CD4-positive, alpha-beta T cell treated with Interferon alpha-2 for 1 hour (primary cell): ENCODE results near the gene NOL9.
A peak's percentile ranks its signal among the peaks of the same experiment; 100 is the strongest.
"Not testable (repeated sequence)": the region's sequence is repeated elsewhere in the genome, so short reads cannot be mapped to it uniquely, and the experiment has no call there.

Experiments used
- DNase-seq, 2 donors: peaks; one replicate each; pipeline ENCODE4 v3.0.0-alpha.2; 2020 to 2022

The NOL9 gene

DNA sequence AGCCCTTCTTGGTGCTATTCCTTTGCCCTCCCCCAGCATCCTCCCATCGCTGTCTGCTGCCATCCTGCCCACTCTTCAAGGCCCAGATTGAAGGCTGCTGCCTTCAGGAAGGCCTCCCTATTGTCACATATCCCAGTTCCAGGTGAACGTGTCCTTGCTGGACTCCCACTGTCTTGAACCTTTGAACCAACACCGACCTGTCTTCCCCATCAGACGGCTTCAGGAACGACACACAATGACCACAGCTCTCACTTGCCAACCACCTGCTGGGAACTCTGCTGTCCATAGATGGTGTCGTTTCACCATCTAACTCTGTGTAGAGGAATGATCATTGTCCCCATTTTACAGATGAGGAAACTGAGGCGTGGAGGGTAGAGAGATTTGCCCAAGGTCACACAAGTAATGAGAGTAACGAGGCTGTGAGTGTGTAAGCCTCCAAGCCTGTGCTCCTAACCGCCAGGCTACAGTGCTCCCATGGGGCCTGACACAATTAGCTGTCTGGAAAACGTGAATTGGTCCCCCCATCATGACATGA lies 53.0 kb downstream of the NOL9 start:
- DNase-seq = no peak

DNA sequence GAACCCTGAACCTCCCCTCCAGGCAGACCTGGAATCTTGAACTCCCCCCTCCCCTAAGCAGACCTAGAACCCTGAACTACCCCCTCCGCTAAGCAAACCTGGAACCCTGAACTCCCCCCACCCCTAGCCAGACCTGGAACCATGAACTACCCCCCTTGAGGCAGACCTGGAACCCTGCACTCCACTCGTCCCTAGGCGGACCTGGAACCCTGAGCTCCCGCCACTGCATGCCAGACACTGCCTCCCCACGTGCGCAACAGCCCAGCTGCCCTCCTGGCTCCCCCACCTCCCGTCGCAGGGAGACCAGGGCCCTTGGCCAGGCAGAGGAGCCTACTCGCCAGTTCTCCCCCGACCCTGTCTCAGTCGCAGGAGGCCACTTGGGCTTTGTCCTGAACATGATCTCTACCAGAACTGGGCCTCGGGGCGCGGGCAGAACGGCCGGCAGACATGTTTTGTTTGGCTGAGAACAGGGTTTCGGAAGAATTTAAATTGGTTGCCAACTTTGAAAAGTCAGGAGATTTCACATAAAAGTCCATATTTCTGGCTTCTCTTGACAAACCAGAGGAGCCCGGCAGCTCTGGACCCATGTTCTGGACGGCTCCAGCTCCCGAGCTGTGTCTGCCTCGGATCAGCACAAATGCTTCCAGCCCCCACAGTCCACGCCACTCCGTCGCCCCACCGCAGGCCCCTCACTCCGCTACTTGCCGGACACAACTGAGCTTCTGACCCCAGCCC lies 53.6 kb downstream of the NOL9 start:
- DNase-seq = no peak

DNA sequence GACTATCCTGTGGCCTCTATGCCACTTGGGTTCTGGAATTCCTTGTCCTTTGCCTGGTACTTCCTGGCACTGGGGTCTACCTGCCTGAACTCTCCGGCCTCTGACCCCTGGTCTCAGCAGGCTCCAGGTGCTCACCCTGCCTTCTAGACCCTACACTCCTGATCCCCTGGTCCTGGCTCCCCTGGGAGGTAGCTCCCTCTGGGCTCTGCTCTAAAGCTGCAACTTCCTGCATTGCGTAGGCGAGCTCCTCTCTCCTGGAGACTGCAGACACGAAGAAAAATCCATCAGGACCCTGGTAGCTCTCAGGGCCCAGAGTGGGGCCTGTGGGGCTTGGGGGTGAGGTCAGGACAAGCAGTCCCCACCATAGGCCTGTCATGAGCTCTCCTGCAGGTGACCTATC lies 55.0 kb downstream of the NOL9 start:
- no peak for DNase-seq

DNA sequence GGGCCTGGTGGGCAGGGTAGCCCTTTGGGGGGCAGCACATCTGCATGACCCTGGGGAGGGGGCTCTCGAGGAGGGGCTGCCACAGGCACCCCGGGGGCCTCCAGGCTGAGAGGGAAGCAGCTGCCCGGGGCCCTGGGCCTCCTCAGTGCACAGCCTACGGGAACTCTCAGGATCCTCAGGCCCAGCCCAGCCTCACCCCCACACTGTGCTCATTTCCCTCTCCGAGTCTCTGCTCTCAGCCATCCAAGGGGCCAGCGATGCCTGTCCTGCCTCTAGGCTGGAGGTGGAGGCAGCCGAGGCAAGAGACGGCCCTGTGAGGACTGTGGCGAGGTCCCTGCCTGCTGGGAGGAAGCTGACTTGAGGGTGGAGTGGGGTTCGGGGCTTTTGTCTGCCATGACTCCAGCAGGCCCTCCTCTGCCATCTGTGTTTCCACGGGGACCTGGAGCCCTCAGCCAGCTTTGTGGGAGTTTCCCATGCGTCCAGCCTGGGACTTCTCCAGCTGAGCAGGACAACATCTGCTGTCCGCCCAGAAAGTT lies 55.7 kb downstream of the NOL9 start:
- DNase-seq = no peak

DNA sequence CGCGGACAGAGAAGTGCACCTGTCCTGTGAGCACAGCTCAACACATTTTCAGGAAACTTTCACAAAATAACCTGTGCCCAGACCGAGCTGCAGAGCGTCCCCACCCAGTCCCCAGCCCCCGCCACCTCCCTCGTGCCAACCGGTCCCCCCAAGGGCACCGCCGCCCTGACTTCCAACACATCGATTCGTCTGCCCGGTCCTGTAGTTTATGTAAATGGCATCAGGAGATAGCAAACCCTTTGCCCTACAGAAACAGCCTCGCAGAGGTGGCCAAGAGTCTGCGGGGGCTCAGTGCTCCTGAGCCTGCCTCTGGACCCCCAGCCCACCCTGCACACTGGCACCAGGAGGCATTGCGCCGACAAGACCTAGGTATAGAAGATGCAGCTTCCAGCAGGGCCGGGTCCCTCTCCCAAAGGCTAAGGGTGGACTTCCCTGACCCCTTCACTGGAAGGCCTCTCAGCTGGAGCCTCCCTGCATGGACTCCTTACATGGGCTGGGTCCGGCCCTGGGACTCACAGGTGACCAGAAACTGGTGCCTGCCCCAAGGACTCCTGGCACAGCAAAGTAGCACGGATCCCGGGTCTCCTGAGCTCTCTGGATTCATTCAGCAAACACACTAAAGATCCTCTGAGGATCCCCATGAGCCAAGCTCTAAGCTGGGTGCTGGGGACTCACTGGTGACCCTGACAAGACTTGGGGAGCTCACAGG lies 56.3 kb downstream of the NOL9 start:
- no peak for DNase-seq

DNA sequence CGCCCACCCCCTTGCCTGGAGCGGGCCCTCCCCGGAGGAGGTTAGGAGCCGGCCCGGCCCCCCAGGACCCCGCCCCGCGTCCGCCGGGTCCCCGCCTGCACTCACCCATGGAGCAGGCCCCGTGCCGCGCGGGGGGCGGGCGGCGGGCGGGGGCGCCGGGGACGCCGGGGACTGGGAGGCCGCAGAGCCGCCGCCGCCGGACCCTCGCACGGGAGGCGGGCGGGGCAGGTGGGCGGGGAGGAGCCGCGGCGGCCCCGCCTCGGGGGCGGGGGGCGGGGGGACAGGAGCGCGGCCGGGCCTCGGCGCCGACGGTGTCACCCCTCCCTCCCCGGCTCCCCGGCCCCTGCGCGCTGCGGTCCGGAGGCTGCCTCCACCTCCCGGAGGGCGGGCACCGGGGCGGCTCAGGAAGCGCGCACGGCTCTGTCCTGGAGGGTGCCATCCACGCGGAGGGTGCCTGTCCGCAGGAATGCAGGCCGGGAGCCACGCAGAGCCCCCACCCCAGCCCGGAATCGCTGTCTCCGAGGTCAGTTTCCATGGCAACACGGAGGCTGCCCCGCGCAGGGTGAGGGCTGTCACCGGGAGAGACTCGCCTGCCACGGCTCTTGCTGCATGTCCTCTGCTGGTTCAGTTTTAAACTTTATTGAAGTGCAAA lies 57.0 kb downstream of the NOL9 start:
- DNase-seq = peak; percentile 36 to 60

DNA sequence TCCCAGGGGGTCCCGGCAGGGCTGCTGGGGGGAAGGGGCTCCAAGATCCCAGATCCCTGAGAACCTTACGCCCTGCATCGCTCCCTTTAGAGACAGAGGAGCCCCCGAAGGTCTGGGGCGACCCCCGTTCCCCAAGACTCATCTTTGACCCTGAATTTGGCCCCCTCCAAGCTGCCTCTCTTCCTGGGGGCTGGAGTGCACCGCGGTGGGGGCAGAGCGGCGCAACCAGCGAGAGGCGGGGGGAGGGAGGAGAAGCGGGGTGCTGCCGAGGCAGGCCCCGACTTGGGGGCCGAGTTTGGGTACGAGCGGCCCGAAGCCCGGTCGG lies 57.5 kb downstream of the NOL9 start:
- no peak for DNase-seq

DNA sequence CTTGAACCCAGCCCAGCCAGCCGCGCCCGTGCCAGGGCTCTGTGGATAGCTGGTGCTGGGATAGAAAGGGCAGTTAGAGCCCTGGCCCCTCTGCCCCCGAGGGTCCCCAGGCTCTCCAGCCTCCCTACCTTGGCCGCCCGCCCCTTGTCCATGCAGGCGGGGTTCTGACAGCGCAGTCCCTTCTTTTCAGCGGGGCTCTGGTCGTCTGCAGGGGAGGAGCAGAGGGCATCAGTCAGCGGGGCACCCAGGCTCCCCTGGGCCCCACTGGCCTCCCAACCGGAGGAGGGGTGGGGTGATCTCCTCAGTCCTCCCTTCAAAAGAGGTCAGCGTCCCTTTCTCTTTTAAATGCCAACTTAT lies 58.0 kb downstream of the NOL9 start:
- DNase-seq = no peak

DNA sequence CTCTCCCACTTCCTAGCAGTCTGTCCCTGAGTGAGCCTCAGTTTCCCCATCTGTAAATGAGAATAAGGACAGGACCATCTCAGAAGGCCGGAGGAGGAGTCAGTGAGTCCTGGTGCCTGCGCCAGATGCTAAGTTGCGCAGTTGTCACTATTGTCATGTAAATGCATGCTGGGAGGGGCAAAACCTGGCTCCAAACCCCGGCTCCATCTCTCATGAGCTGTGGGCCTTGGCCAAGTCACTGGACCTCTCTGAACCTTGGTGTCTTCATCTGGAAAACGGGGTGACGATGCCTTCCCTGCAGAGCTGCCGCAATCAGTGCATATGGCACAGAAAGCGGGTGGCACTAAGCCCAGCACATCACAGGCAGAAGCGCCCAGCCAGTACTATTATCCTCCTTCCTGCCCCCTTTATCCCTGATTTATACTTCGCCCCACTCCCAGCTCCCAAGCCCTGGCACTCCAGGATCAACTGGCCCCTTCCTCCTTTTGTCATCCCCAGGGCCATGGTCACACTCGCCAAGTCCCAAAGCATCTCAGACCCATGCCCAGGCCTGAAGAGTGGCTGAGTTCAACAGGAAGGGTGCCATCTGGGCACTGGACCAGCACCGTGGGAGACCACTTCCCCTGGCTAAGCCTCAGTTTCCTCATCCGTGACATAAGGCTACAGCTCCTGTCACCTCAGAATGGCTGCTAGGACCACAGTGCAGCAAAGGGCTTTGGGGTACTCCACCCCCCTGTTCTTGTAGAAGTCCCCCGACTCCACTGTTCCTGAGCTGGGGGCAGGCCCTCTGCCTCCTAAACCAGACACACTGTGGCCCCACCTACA lies 58.6 kb downstream of the NOL9 start:
- DNase-seq = no peak

DNA sequence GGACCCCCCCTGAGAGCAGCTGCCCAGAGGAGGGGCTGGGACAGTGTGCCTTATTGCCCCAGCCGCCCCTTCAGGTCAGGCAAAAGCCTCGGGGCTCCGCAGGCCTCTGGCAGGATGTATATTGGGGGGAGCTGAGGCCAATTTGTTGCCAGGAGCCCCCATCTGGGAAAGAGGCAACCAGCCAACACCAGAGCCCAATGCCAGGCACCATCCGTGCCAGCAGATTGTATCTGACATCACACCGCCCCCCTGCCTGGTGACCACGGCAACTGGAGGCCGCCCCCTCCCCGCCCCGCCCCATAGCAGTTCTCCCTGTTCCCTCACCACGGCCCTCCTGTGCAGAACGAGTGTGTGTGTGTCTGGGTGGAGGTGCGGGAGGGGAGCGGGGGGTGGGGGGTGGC lies 59.3 kb downstream of the NOL9 start:
- DNase-seq = no peak

DNA sequence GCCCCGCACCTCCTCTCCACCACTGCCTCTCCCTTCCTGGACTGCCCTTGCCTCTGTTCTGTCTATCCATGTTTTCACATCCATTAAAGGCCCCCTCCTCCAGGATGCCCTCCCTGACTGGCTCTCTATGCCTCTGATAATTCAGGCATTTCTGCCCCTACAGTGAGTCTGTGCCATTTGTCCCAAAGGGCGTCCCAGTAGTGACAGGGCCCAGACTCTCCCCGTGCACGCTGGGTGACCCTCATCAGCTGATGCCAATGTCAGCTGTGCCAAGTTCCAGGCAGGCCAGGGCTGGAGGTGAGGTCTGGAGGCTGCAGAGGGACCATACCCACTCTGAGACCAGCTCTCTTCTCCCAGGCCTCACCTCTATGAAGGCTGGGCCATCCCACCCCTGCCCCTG lies 59.7 kb downstream of the NOL9 start:
- DNase-seq = no peak

DNA sequence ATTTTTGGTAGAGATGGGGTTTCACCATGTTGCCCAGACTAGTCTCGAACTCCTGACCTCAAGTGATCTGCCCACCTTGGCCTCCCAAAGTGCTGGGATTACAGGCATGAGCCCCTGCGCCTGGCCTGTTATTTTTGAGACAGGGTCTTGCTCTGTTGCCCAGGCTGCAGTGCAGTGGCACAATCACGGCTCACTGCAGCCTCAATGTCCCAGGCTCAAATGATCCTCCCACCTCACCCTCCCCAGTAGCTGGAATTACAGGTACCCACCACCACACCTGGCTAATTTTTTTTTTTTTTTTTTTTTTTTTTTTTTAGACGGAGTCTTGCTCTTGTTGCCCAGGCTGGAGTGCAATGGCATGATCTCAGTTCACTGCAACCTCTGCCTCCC lies 60.5 kb downstream of the NOL9 start:
- not testable (repeated sequence) for DNase-seq

DNA sequence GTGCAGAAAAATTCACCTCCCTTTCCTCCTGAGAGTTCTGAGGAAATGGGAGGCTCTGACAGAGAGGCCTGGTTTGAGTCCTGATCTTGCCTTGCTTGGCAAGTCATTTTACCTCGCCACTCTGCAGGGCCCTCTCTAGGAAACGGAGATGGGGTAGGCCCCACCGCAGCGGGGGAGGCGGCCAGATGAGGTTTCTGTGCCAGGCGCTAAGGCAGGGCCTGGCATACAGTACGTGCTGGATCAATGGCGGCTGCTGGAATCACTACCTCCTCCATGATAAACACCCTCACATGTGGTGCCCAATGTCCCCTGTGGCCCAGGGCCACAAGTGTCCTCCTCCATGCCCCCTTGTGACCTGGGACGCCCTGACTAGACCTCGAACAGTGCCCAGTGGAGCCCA lies 62.3 kb downstream of the NOL9 start:
- no peak for DNase-seq

DNA sequence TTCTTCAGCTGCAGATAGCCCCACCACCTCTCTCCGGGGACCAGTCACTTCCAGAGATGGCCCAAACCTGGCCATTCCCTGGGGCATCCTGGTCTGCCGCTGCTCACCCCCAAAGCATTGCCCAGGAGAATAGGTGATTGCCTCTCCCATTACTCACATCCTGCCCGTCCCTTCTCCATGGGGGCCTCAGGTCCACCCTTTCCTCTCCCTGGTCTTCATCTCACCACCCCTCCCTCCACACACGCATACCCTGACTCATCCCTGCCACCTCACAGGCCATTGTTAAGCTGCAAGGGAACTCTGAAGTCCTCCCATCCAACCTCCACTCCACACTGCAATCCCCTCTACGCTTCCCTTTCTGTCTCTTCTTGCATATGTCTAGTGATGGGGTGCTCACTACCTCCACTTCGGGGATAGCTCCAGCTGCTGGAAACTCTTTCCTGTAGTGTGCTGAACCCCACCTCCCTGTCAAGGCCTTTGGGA lies 62.8 kb downstream of the NOL9 start, which contains the start of gene PLEKHG5:
TSS of gene PLEKHG5 (minus strand) at position 188 of the 483 bp plus-strand sequence. CDS start 14,096 bp downstream, outside the sequence.
- no peak for DNase-seq

DNA sequence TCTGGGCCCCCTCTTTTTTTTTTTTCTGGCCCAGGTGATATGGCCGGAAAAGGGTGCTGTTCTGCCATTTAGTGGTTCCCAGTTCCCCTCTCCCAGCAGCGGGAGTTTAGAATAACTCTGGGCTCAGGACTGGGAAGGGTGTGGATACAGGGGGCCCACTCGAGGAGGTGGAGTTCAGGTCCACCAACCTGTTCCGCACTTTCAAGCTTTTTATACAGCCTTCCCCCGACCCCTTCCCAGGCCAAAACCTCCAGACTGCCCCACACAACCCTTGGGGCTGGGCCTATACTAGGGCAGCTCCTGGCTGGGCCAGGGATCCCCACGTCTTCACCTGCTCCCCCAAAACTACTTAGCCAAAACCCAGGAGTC lies 63.2 kb downstream of the NOL9 start:
- DNase-seq = no peak

DNA sequence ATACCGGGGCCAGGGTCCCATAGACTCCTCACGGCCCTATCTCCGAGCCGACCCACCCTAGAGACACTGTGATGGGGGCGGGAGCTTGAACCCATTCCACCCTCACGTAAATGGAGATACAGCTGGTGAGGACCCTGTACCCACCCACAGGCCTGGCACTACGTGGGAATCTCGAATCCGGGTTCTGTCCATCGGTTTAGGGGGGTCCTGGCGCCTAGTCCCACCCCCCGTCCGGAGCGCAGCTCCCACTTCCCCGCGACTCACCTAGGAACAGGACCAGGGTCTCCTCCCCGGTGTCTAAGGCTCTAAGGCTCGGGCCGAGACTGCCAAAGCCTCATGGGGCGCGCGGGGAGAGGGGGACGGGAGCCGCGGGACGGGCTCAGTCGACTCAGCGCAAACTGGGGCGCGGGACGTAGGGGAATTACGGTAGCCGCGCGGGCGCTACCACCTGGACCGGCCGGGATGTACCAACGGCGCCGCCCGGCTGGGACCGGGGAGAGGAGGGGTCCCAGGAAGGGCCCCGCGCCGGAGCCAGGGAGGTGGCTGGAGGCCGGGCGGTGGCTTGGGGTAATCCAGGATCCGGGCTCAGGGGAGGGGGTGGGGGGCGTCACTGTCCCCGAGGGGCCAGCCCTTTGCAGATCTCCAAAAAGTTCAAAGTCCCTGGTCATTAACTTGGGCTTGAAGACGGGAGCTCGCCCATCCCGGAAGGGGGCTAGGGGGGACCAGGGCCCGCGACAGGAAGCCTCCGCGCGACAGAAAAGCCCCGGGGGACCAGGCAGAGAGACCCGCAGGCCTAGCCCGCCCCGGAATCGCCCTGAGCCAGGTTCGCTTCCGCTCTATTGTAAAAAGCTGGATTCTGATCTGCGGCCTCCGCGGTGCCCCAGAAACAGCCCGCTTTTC lies 63.9 kb downstream of the NOL9 start:
- DNase-seq = peak; percentile 32 to 57

DNA sequence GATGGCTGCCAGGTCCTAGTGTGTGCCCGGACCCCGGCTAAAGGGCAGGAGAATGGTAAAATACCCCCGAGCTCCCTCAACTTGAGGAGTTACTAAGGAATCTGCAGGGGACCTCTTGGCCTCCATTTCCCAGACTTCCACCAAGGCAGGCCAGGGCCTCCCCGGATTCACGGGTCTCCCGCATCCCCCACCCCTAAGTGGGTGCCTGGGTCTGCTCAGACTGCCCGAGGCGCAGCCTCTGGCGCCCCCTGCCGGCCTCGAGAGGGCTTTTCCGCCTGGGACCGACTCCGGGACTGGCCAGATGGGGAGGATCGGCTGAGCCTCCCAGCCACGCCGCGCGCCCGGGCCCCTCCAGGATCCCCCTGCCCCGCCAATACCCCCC lies 64.5 kb downstream of the NOL9 start:
- peak; percentile 74 to 83 for DNase-seq

DNA sequence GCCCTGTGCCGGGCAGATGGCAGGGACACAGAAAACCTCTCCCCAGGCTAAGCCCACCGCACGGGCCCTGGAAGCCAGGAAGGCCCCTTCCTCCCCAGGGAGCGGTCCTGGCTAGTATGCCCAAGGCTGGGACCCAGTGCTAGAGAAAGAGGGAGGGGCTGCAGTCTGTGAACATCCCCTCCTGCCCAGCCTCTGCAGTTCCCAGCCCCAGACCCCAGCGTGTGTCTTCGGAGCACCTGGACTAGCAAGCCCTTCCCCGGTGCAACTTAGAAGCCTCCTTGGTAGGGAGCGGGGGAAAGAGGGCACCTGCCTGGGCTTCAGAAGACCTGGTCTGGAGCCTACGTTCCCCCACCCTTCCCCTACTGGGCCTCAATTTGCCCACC lies 64.9 kb downstream of the NOL9 start:
- no peak for DNase-seq

DNA sequence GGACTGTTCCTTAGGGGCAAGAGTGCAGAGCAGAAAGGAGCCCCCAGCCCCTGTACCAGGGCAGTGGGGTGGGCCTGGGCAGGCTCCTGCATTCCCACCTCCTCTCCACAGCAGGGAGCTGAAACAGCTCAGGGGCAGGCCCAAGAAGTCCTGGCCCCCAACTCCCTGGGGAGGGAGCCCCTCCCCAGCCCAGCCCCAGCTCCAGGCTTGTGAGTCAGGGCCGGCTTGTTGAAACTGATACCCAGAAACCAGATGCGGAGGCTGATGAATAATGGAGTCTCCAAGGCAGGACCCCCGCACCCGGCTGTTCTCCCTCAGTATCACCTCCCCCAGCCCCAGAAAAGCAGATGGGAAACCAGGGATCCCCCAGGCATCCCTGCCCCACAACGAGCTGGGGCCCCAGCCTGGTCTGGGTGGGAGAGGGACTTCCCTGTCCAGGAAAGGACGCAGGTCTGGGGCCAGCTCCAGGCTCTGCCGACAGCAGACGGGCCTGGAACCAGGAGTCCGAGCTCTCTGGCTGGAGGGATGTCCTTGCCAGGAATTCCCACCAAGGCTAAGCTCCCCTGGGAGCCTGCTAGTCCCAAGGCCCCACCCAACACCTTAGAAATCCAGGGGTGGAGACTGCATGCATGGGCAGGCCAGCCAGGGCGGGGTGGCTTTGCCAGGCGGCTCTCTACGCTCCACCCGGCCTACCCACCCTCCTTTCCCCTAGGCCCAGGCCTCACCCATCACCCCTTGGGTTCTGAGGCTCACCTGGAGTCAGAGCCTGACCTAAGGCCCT lies 65.5 kb downstream of the NOL9 start:
- no peak for DNase-seq

DNA sequence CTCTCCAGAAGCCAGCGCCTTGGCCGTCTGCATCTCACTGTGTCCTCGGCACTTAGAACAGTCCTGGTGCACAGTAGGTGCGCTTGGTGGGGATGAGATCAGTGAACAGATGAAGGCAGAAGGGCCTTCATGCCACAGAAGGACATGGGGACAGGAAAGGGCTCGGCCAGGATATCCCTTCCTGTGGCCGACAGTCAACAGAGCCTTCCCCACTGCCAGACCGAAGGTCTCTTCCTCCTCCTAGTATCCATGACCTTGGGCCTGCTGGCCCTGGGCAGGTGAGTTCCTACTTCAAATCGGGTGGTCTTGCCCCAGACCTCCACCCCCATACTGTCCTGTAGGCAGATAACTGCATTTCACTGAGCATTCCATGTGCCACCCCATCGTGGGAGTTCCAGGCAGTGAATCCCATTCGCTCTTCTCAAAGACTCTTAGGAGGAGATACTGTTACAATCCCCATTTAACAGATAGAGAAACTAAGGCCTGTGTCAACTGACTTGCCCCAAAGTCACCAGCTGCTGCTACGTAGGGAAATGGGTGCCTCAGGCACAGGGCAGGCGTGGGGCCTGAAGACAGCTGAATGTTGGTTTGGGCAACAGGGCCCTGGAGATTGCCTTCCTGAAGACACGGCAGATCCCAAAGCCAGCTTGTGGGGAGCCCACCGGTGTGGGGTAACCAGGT lies 66.4 kb downstream of the NOL9 start:
- DNase-seq = no peak
